ENCODE data around the gene METTL6.
A peak's percentile ranks its signal among the peaks of the same experiment; 100 is the strongest.
"Not testable (repeated sequence)": the region's sequence is repeated elsewhere in the genome, so short reads cannot be mapped to it uniquely, and the experiment has no call there.

The METTL6 gene

GRCh38 chr3:15368561-15369135 is 58.7 kb downstream of the METTL6 start:
- DNase-seq (ENCODE audit: low spot score), result no peak

GRCh38 chr3:15367059-15367458 is 60.3 kb downstream of the METTL6 start:
- DNase-seq (ENCODE audit: low spot score), result no peak

- not testable (repeated sequence) for DNase-seq (ENCODE audit: low spot score)
These were observed 63.3 kb downstream of the METTL6 start for GRCh38 chr3:15364078-15364477.

- peak; percentile 80 for DNase-seq (ENCODE audit: low spot score)
These were observed 65.7 kb downstream of the METTL6 start for GRCh38 chr3:15361494-15362214.

GRCh38 chr3:15360788-15361493 is 66.4 kb downstream of the METTL6 start:
- DNase-seq (ENCODE audit: low spot score), result peak; percentile 54
